Measurements from ENCODE around the gene SUPT4H1.

Gene SUPT4H1

DNA sequence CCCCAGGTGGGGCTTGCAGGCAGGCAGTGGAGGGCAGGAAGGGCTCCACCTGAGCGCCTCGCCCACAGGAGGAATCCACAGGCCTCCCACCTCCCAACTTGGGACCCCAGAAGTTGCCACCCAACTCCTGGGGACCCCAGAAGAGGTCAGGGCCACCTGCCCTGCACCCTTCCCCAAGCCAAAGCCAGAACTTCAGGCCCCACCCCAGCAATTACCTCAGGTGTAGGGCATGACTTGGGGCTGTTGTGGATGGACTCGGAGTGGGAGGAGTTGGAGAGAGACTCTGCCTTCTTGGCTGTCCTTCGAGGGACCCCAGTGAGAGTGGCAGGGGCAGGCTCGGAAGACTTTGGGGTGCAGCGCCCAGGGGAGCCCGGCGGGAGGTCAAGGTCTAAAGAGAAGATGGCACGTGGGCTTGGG lies 33.9 kb downstream of the SUPT4H1 start:
- Histone ChIP-seq H4K8ac (ENCODE audit: low read depth, low read length) (no peak overlapping the region), H3K36me3 (ENCODE audit: control insufficient read depth in 1 of 2, insufficient read depth in 2 of 2, low read length in 2 of 2) (no peaks in the 10 kb centered on the region), H4K12ac (ENCODE audit: low read depth, low read length) (no peak overlapping the region), H3K27me3 (ENCODE audit: insufficient read depth, low read length) (no peaks in the 10 kb centered on the region), H3K4me2 (ENCODE audit: low read length) (no peak overlapping the region), H3K18ac (ENCODE audit: low read length) (no peak overlapping the region), H3K79me2 (ENCODE audit: control insufficient read depth, insufficient read depth, low read length, poor library complexity) (no peaks in the 10 kb centered on the region), H3K14ac (ENCODE audit: low read length) (no peak overlapping the region), H3K9ac (ENCODE audit: low read length) (no peak overlapping the region), H3K4me1 (ENCODE audit: control insufficient read depth in 1 of 2, insufficient read depth in 2 of 2, low read length in 2 of 2) (no peaks in the 10 kb centered on the region), H2AK5ac (ENCODE audit: low read length) (no peak overlapping the region), H3K27ac (ENCODE audit: low read depth, low read length) (no peak overlapping the region), H3K79me1 (ENCODE audit: low read length) (no peaks in the 10 kb centered on the region), H2BK12ac (ENCODE audit: low read length) (peak overlapping the region; percentile 4), H2AFZ (ENCODE audit: insufficient read depth, low read length, poor library complexity) (no peak overlapping the region), H2BK120ac (ENCODE audit: insufficient read depth, low read length, poor library complexity) (no peak overlapping the region), H3K9me3 (ENCODE audit: insufficient read depth, low read depth, low read length) (no peaks in the 10 kb centered on the region), H4K91ac (ENCODE audit: low read depth, low read length) (no peak overlapping the region), H3K4me3 (ENCODE audit: low read depth, low read length) (no peak overlapping the region), H2BK5ac (ENCODE audit: low read depth, low read length, poor library complexity) (no peak overlapping the region), H3K4ac (ENCODE audit: low read depth, low read length) (no peak overlapping the region), H3K23ac (ENCODE audit: low read length) (no peak overlapping the region)
- no CpG with 5 or more reads among the region's 9 CpGs for WGBS (ENCODE audit: extremely low coverage, insufficient coverage, insufficient read length)
- no peak for DNase-seq

DNA sequence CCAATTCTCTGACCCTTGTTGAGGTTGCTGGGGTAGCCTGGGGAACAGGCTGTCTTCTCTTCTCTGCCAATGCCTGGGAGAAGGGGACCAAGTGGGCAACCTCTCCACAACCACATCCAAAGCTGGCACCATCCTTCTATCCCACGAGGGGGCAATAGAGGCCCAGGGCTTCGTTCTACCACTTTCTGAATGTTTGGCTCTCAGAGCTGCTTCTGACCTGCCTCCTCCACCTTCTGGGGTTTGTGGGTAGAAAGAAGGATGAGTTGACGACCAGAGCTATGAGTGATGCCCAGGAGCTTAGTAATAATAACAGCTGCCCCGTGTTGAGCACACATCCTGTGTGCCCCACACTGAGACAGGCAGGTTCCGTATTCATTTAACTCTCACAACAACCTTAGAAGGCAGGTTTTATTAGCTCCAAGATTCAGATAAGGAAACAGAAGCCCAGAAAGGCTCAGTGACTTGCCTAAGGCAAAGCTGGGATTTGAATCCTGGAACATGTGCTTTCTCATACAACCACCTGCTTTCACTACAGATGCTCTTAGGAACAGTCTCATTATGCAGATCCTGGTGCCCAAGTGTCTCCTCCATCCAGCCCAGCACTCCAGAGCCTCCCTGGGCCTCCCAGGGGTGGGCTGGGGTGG lies 34.5 kb downstream of the SUPT4H1 start:
- Histone ChIP-seq H4K91ac (ENCODE audit: low read depth, low read length) (peak overlapping the region; percentile 1), H3K4me1 (ENCODE audit: control insufficient read depth in 1 of 2, insufficient read depth in 2 of 2, low read length in 2 of 2) (no peaks in the 10 kb centered on the region), H4K8ac (ENCODE audit: low read depth, low read length) (no peak overlapping the region), H2AK5ac (ENCODE audit: low read length) (no peak overlapping the region), H3K23ac (ENCODE audit: low read length) (no peak overlapping the region), H3K36me3 (ENCODE audit: control insufficient read depth in 1 of 2, insufficient read depth in 2 of 2, low read length in 2 of 2) (no peaks in the 10 kb centered on the region), H3K4me2 (ENCODE audit: low read length) (no peak overlapping the region), H2BK5ac (ENCODE audit: low read depth, low read length, poor library complexity) (no peak overlapping the region), H3K79me2 (ENCODE audit: control insufficient read depth, insufficient read depth, low read length, poor library complexity) (no peaks in the 10 kb centered on the region), H3K4ac (ENCODE audit: low read depth, low read length) (no peak overlapping the region), H3K4me3 (ENCODE audit: low read depth, low read length) (no peak overlapping the region), H2BK12ac (ENCODE audit: low read length) (no peak overlapping the region), H3K9ac (ENCODE audit: low read length) (no peak overlapping the region), H3K27me3 (ENCODE audit: insufficient read depth, low read length) (no peaks in the 10 kb centered on the region), H3K9me3 (ENCODE audit: insufficient read depth, low read depth, low read length) (no peaks in the 10 kb centered on the region), H2AFZ (ENCODE audit: insufficient read depth, low read length, poor library complexity) (no peak overlapping the region), H3K14ac (ENCODE audit: low read length) (no peak overlapping the region), H3K18ac (ENCODE audit: low read length) (no peak overlapping the region), H2BK120ac (ENCODE audit: insufficient read depth, low read length, poor library complexity) (no peak overlapping the region), H4K12ac (ENCODE audit: low read depth, low read length) (no peak overlapping the region), H3K79me1 (ENCODE audit: low read length) (no peaks in the 10 kb centered on the region), H3K27ac (ENCODE audit: low read depth, low read length) (no peak overlapping the region)
- no CpG with 5 or more reads among the region's 5 CpGs for WGBS (ENCODE audit: extremely low coverage, insufficient coverage, insufficient read length)
- DNase-seq, result peak; percentile 61 to 74

GRCh38 chr17:58316260-58316960 lies 35.6 kb downstream of the SUPT4H1 start:
- Histone ChIP-seq H3K23ac (ENCODE audit: low read length) (no peak overlapping the region), H4K12ac (ENCODE audit: low read depth, low read length) (no peak overlapping the region), H4K8ac (ENCODE audit: low read depth, low read length) (no peak overlapping the region), H3K9ac (ENCODE audit: low read length) (no peak overlapping the region), H3K18ac (ENCODE audit: low read length) (no peak overlapping the region), H3K79me2 (ENCODE audit: control insufficient read depth, insufficient read depth, low read length, poor library complexity) (no peaks in the 10 kb centered on the region), H2AFZ (ENCODE audit: insufficient read depth, low read length, poor library complexity) (no peak overlapping the region), H2BK120ac (ENCODE audit: insufficient read depth, low read length, poor library complexity) (no peak overlapping the region), H3K4me2 (ENCODE audit: low read length) (no peak overlapping the region), H3K4ac (ENCODE audit: low read depth, low read length) (no peak overlapping the region), H4K91ac (ENCODE audit: low read depth, low read length) (no peak overlapping the region), H2AK5ac (ENCODE audit: low read length) (no peak overlapping the region), H3K4me3 (ENCODE audit: low read depth, low read length) (no peak overlapping the region), H3K4me1 (ENCODE audit: control insufficient read depth in 1 of 2, insufficient read depth in 2 of 2, low read length in 2 of 2) (no peaks in the 10 kb centered on the region), H3K9me3 (ENCODE audit: insufficient read depth, low read depth, low read length) (no peaks in the 10 kb centered on the region), H3K79me1 (ENCODE audit: low read length) (no peaks in the 10 kb centered on the region), H3K27me3 (ENCODE audit: insufficient read depth, low read length) (no peaks in the 10 kb centered on the region), H3K14ac (ENCODE audit: low read length) (no peak overlapping the region), H2BK5ac (ENCODE audit: low read depth, low read length, poor library complexity) (no peak overlapping the region), H2BK12ac (ENCODE audit: low read length) (no peak overlapping the region), H3K27ac (ENCODE audit: low read depth, low read length) (no peak overlapping the region), H3K36me3 (ENCODE audit: control insufficient read depth in 1 of 2, insufficient read depth in 2 of 2, low read length in 2 of 2) (no peaks in the 10 kb centered on the region)
- WGBS (ENCODE audit: extremely low coverage, insufficient coverage, insufficient read length), result no CpG with 5 or more reads among the region's 8 CpGs
- peak; percentile 59 to 62 for DNase-seq

DNA sequence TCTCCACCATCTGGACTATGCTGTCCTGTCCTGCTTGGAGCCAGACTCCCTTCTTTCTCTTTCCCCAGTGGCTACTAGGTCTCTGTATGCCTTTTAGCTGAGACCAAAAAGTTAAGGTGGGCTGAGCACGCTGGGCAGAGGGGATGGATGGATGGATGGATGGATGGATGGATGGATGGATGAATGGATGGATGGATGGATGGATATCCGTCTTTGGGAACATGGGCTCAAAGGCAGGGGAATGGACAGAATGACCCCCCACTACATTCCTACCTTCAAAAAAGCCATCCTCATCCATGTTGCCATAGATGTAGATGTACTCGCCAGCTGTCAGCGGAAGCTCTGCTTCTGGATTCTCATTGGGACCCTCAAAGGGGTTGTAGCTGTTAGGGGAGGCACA lies 36.3 kb downstream of the SUPT4H1 start:
- Histone ChIP-seq H3K23ac (ENCODE audit: low read length) (no peak overlapping the region), H3K36me3 (ENCODE audit: control insufficient read depth in 1 of 2, insufficient read depth in 2 of 2, low read length in 2 of 2) (no peaks in the 10 kb centered on the region), H4K8ac (ENCODE audit: low read depth, low read length) (no peak overlapping the region), H3K14ac (ENCODE audit: low read length) (no peak overlapping the region), H3K79me2 (ENCODE audit: control insufficient read depth, insufficient read depth, low read length, poor library complexity) (no peaks in the 10 kb centered on the region), H2AFZ (ENCODE audit: insufficient read depth, low read length, poor library complexity) (no peak overlapping the region), H3K27me3 (ENCODE audit: insufficient read depth, low read length) (no peaks in the 10 kb centered on the region), H3K4me3 (ENCODE audit: low read depth, low read length) (no peak overlapping the region), H3K9me3 (ENCODE audit: insufficient read depth, low read depth, low read length) (no peaks in the 10 kb centered on the region), H2BK12ac (ENCODE audit: low read length) (no peak overlapping the region), H3K18ac (ENCODE audit: low read length) (no peak overlapping the region), H2AK5ac (ENCODE audit: low read length) (no peak overlapping the region), H3K4me1 (ENCODE audit: control insufficient read depth in 1 of 2, insufficient read depth in 2 of 2, low read length in 2 of 2) (no peaks in the 10 kb centered on the region), H3K9ac (ENCODE audit: low read length) (no peak overlapping the region), H3K27ac (ENCODE audit: low read depth, low read length) (no peak overlapping the region), H3K4ac (ENCODE audit: low read depth, low read length) (no peak overlapping the region), H2BK5ac (ENCODE audit: low read depth, low read length, poor library complexity) (no peak overlapping the region), H2BK120ac (ENCODE audit: insufficient read depth, low read length, poor library complexity) (no peak overlapping the region), H4K91ac (ENCODE audit: low read depth, low read length) (no peak overlapping the region), H4K12ac (ENCODE audit: low read depth, low read length) (no peak overlapping the region), H3K79me1 (ENCODE audit: low read length) (no peaks in the 10 kb centered on the region), H3K4me2 (ENCODE audit: low read length) (no peak overlapping the region)
- no peak for DNase-seq
- no CpG with 5 or more reads among the region's 4 CpGs for WGBS (ENCODE audit: extremely low coverage, insufficient coverage, insufficient read length)
